Upper lobe of left lung (tissue), 4 donors: ENCODE measurements around the gene CNKSR2.

ENCODE experiments used
- CTCF ChIP-seq, 6 experiments: fragments of 450-650 bp in 4 of 6; fragments of 200-600 bp in 2 of 6; sonication (generic) in 2 of 6; IDR thresholded peaks; one replicate each; pipeline ENCODE4 v1.5.1; 2016 to 2019; ENCODE audit warnings: antibody characterized with exemption in 6 of 6
- POLR2A ChIP-seq, 4 donors: fragments of 450-650 bp; IDR thresholded peaks; one replicate each; pipeline ENCODE4 v1.5.1; 2016 to 2017; ENCODE audit warnings: antibody characterized with exemption in 4 of 4, mild to moderate bottlenecking in 2 of 4

- no peak for TF ChIP-seq CTCF (IDR thresholded peaks at IDR 0.05)
- no peak for TF ChIP-seq POLR2A (IDR thresholded peaks at IDR 0.05)
Observed at GRCh38 chrX:21487832-21488231, 113.6 kb downstream of the CNKSR2 start.
